Right lobe of liver (tissue), 4 donors: ENCODE measurements around the gene TTC17.

Source experiments
- POLR2A ChIP-seq: fragments of 450-650 bp; IDR thresholded peaks from one replicate; pipeline ENCODE4 v1.6.1; 2017; ENCODE audit warnings: antibody characterized with exemption, mild to moderate bottlenecking
- TF ChIP-seq, protein P1 (sequence below), 4 donors: fragments of 200-600 bp in 3 of 4; fragments of 450-650 bp in 1 of 4; IDR thresholded peaks; one replicate each; pipeline versions ENCODE4 v1.5.1 to v1.8.0; 2016 to 2022; ENCODE audit warnings: antibody characterized with exemption in 4 of 4, mild to moderate bottlenecking in 2 of 4
- donor health status: DM: no; HTN: no; CAD: no.
- donor health status: DM: no; HTN: no; CAD: no.
- donor health status: DM: no; HTN: yes; CAD: no.

DNA sequence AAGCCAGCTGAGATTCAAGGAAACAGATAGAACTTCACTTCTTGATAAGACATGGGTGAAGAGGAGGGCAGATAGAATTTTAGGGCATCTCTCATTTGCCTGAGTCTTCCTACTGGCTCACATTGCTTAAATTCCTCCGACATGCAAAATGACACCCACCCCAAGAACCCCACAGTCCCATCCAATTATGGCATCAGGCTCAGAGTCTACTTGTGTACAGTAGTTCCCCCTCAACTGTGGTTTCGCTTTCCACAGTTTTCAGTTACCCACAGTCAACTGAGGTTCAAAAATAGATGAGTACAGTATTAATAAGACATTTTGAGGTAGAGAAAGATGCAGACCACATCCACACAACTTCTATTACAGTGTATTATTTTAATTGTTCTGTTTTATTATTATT lies 99.8 kb downstream of the TTC17 start:
- TF ChIP-seq, protein P1, sequence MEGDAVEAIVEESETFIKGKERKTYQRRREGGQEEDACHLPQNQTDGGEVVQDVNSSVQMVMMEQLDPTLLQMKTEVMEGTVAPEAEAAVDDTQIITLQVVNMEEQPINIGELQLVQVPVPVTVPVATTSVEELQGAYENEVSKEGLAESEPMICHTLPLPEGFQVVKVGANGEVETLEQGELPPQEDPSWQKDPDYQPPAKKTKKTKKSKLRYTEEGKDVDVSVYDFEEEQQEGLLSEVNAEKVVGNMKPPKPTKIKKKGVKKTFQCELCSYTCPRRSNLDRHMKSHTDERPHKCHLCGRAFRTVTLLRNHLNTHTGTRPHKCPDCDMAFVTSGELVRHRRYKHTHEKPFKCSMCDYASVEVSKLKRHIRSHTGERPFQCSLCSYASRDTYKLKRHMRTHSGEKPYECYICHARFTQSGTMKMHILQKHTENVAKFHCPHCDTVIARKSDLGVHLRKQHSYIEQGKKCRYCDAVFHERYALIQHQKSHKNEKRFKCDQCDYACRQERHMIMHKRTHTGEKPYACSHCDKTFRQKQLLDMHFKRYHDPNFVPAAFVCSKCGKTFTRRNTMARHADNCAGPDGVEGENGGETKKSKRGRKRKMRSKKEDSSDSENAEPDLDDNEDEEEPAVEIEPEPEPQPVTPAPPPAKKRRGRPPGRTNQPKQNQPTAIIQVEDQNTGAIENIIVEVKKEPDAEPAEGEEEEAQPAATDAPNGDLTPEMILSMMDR (IDR thresholded peaks at IDR 0.05), result no peak
- TF ChIP-seq POLR2A, result no peak
